Endodermal cell (in vitro differentiated cells): ENCODE measurements around the gene KLHL22. TPM values are rescaled to one million over a fixed set of nuclear protein-coding genes. Genes with fewer than 3 reads are reported as not detected.

Source experiments
- DNase-seq: peaks from one replicate; pipeline ENCODE4 v3.0.0-alpha.2; 2017
- H3K27ac ChIP-seq: 2 replicates; pipeline ENCODE4 v1.5.1; 2013; ENCODE audit warnings: mild to moderate bottlenecking, low read depth, low read length, moderate library complexity
- H3K27me3 ChIP-seq: 2 replicates; pipeline ENCODE4 v1.6.1; 2013; ENCODE audit warnings: mild to moderate bottlenecking, low read length, moderate library complexity; ENCODE audit not compliant: insufficient read depth, control insufficient read depth, poor library complexity, severe bottlenecking
- H3K36me3 ChIP-seq: 2 replicates; pipeline ENCODE4 v1.7.0; 2013; ENCODE audit warnings: mild to moderate bottlenecking, low read length, moderate library complexity; ENCODE audit not compliant: control insufficient read depth, insufficient read depth
- H3K4me1 ChIP-seq: one replicate; pipeline ENCODE4 v1.7.0; 2013; ENCODE audit warnings: low read length; ENCODE audit not compliant: control insufficient read depth, insufficient read depth
- H3K4me3 ChIP-seq: 2 replicates; pipeline ENCODE4 v1.5.1; 2013; ENCODE audit warnings: mild to moderate bottlenecking, low read length, moderate library complexity
- H3K9ac ChIP-seq: 2 replicates; pipeline ENCODE4 v1.6.1; 2013; ENCODE audit warnings: mild to moderate bottlenecking, low read length, moderate library complexity; ENCODE audit not compliant: poor library complexity, severe bottlenecking; ENCODE audit errors: extremely low read depth
- H3K9me3 ChIP-seq: 2 replicates; pipeline ENCODE4 v1.6.1; 2013; ENCODE audit warnings: mild to moderate bottlenecking, low read length, moderate library complexity; ENCODE audit not compliant: control insufficient read depth
- H3K27ac Mint-ChIP-seq: 2 replicates; pipeline ENCODE4 v1.8.0; 2020; ENCODE audit warnings: mixed read lengths
- H3K27me3 Mint-ChIP-seq: 2 replicates; pipeline ENCODE4 v1.8.0; 2021; ENCODE audit warnings: mild to moderate bottlenecking, mixed read lengths; ENCODE audit not compliant: insufficient read depth
- H3K36me3 Mint-ChIP-seq: 2 replicates; pipeline ENCODE4 v1.8.0; 2020; ENCODE audit warnings: low read depth, mixed read lengths
- H3K4me1 Mint-ChIP-seq: 2 replicates; pipeline ENCODE4 v1.8.0; 2020; ENCODE audit warnings: mixed read lengths
- H3K4me3 Mint-ChIP-seq: 2 replicates; pipeline ENCODE4 v1.8.0; 2020; ENCODE audit warnings: mild to moderate bottlenecking, moderate library complexity, mixed read lengths
- H3K9me3 Mint-ChIP-seq: 2 replicates; pipeline ENCODE4 v1.8.0; 2020; ENCODE audit warnings: mild to moderate bottlenecking, mixed read lengths
- WGBS, 2 experiments: methylation state at CpG; one replicate each; pipeline versions ENCODE4 v1.1.5 to v1.1.7; 2013; ENCODE audit warnings: missing lambda C conversion rate in 2 of 2, mixed read lengths in 1 of 2; ENCODE audit not compliant: insufficient coverage in 1 of 2, insufficient read length in 1 of 2; 5-methylcytosine and 5-hydroxymethylcytosine counted together
- total RNA-seq, 2 donors: library from RNA; stranded (reverse); fragmentation: NEBNext Ultra II Directional in 1 of 2; extraction: Animal tissue kit (Norgen Biotek cat#: 25700) in 1 of 2; gene quantifications; 2 replicates in 1 of 2; 3 replicates in 1 of 2; pipeline ENCODE4 v1.2.1, GENCODE V29; 2021
- TF ChIP-seq, protein P1 (sequence below): fragments of 200-600 bp; sonication (generic); conservative IDR thresholded peaks from 2 replicates; pipeline ENCODE4 v1.5.0; 2021; ENCODE audit warnings: antibody characterized with exemption, mild to moderate bottlenecking

Gene KLHL22
- total RNA-seq, 2 donors from 2014 or later = 26.5 to 32.8 TPM

DNA sequence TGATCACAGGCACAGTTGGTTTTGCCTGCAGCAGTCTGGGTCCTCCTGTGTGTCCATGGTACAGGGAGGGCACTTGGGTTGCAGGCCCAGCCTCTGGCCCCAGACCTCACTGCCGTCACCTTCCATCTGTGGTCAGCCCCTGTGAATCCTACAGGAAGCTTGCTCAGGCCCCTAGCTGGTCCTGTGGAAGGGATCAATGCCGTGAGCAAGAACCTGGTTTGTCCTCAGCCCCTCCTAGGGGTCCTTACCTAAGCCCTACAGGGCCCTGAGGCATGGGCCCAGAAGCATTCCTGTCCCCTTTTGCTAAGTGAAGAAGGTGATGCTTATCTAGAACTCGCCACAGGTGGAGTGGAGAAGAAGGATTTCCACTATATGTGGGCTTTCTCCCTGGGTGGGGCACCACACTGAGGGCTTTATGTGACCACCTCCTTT, 41.7 kb upstream of the KLHL22 start:
- TF ChIP-seq, protein P1, sequence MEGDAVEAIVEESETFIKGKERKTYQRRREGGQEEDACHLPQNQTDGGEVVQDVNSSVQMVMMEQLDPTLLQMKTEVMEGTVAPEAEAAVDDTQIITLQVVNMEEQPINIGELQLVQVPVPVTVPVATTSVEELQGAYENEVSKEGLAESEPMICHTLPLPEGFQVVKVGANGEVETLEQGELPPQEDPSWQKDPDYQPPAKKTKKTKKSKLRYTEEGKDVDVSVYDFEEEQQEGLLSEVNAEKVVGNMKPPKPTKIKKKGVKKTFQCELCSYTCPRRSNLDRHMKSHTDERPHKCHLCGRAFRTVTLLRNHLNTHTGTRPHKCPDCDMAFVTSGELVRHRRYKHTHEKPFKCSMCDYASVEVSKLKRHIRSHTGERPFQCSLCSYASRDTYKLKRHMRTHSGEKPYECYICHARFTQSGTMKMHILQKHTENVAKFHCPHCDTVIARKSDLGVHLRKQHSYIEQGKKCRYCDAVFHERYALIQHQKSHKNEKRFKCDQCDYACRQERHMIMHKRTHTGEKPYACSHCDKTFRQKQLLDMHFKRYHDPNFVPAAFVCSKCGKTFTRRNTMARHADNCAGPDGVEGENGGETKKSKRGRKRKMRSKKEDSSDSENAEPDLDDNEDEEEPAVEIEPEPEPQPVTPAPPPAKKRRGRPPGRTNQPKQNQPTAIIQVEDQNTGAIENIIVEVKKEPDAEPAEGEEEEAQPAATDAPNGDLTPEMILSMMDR = no peak
- H3K9ac ChIP-seq = no peak overlapping the region
- H3K27me3 ChIP-seq = no peaks in the 10 kb centered on the region
- no peaks in the 10 kb centered on the region for H3K4me1 ChIP-seq
- no peak overlapping the region for H3K4me3 ChIP-seq
- H3K27ac Mint-ChIP-seq = no peak overlapping the region
- no peak for DNase-seq
- H3K27me3 Mint-ChIP-seq = no peaks in the 10 kb centered on the region
- H3K36me3 ChIP-seq = peaks cover 50% of the 10 kb centered on the region
- no peaks in the 10 kb centered on the region for H3K9me3 ChIP-seq
- peaks cover 57% of the 10 kb centered on the region for H3K36me3 Mint-ChIP-seq
- 96 to 100% methylated on average over 2 to 3 of the region's 3 CpGs for WGBS, 2 experiments
- no peak overlapping the region for H3K4me3 Mint-ChIP-seq
- no peaks in the 10 kb centered on the region for H3K9me3 Mint-ChIP-seq
- no peaks in the 10 kb centered on the region for H3K4me1 Mint-ChIP-seq
- no peak overlapping the region for H3K27ac ChIP-seq

DNA sequence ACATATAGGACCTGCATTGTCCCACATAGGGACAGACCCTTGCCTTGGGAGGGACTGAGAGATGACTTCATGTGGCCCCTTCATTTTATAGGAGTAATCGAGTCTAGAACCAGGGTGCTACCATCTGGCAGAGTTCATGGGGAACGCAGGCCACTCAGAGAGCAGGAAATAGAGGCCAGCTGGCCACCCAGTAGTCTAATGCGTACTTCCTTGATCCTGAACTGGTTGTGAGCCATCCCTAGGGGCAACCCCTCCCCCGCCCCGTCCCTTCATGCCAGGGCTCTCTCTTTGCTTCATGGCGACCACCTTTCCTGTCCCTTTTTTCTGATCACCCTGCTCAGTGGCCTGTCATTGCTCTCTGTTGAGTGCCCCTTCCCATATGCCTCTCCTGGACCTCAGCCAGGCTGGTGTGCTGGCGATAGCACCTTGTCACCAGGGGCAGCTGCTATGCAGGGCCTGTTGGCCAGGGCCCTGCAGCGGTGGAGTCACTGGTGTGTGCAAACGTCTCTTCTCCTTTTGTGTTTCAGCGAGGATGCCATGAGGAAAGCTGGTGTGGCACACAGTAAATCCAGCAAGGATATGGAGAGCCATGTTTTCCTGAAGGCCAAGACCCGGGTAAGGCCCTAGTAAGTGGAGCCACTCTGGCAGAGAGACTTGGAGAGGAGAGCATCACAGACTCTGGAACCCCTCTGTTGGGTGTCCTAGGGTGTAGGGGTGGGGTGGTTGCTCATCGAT, 41.2 kb upstream of the KLHL22 start:
- DNase-seq = no peak
- Mint-ChIP-seq H3K4me1 (no peaks in the 10 kb centered on the region), H3K27ac (peak overlapping the region; percentile 46), H3K9me3 (no peaks in the 10 kb centered on the region), H3K4me3 (no peak overlapping the region), H3K36me3 (peaks cover 51% of the 10 kb centered on the region), H3K27me3 (no peaks in the 10 kb centered on the region)
- WGBS, 2 experiments = 93% methylated on average over 7 to 12 of the region's 12 CpGs
- Histone ChIP-seq H3K36me3 (peaks cover 45% of the 10 kb centered on the region), H3K27me3 (no peaks in the 10 kb centered on the region), H3K4me1 (no peaks in the 10 kb centered on the region), H3K9ac (no peak overlapping the region), H3K4me3 (no peak overlapping the region), H3K9me3 (no peaks in the 10 kb centered on the region), H3K27ac (no peak overlapping the region)
- TF ChIP-seq, protein P1 = no peak

DNA sequence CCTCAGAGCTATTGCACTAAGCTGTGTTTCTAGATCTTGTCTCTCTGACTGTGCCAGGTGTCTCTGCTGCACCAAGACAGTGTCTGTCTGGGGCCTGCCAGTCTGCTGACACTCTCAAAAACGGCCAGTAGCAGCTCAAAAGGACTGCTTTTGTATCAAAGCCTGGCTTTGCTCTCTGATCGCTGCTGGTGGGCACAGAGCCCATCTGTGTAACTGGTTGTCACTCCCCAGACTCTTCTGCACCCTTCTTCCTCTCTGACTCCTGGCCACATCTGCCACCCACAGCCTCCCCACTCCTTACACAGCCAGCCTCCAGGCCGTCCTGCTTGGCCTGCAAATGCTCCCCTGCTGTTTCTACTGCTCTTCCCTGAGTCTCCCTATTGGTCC, 38.3 kb upstream of the KLHL22 start:
- H3K27me3 ChIP-seq = no peaks in the 10 kb centered on the region
- H3K4me1 ChIP-seq = no peaks in the 10 kb centered on the region
- DNase-seq = no peak
- WGBS, 2 experiments = 82 to 96% methylated on average over 2 to 3 of the region's 3 CpGs
- no peaks in the 10 kb centered on the region for H3K9me3 Mint-ChIP-seq
- no peak overlapping the region for H3K27ac Mint-ChIP-seq
- H3K27ac ChIP-seq = no peak overlapping the region
- peaks cover 33% of the 10 kb centered on the region for H3K36me3 ChIP-seq
- TF ChIP-seq, protein P1 = no peak
- H3K9me3 ChIP-seq = no peaks in the 10 kb centered on the region
- no peak overlapping the region for H3K9ac ChIP-seq
- no peak overlapping the region for H3K4me3 ChIP-seq
- H3K27me3 Mint-ChIP-seq = no peaks in the 10 kb centered on the region
- peaks cover 31% of the 10 kb centered on the region for H3K36me3 Mint-ChIP-seq
- peaks cover 9% of the 10 kb centered on the region for H3K4me1 Mint-ChIP-seq
- no peak overlapping the region for H3K4me3 Mint-ChIP-seq
